ENCODE results near the gene SFMBT2. TPM values are rescaled to one million over a fixed set of nuclear protein-coding genes. Genes with fewer than 3 reads are reported as not detected.
"Not testable (repeated sequence)": the region's sequence is repeated elsewhere in the genome, so short reads cannot be mapped to it uniquely, and the experiment has no call there.

The SFMBT2 gene
- total RNA-seq, 1 experiment from 2014 or later = 0.02 TPM

DNA sequence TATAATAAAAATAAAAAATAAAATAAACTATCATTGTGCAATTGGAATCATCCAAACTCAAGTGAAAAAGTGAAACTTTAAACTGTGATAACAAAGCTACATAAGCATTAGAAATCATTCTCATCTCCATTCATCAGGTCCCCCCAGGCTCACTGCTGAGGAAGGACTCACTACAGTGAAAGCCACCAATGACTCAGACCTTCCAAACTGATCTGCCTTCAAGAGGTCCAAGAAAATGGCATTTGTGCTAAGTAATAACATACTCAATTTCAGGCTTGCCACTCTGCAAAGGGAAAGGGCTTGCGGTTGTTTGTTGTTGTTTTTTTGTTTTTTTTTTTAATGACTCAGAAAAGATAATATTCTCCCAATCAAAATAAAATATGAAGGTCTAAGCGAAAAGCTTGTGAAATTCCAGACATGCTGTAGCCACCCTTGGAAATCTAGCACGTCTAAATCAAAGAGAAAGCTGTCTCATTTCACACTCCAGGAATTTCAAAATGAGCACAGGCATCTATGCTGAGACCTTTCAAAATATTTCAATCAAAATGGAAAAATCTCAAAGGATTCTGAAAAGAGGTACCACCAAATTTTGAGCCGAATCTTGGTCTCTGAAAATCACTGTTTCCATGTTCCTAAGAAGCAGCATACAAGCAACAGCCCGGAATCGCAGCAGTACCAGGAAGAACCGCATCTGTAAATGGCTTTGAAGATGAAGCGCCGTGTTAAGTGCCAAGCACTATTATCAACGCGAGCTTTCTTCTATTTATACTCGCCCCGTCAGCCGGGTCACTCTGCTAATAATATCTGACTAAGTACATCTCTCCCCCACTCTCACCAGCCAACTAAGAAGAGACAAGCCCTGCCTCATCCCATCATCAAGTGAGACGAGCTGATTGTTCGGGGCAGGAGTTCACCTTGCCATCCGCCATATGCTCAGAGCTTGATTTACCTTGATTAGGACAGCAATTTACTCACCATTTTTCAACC, 13.5 kb downstream of the SFMBT2 start:
- POLR2A ChIA-PET = no interaction called here
- no peaks in the 10 kb centered on the region for H3K79me2 ChIP-seq (ENCODE audit: insufficient read depth, low read length)
- H3K36me3 ChIP-seq (ENCODE audit: control insufficient read depth in 1 of 2, insufficient read depth in 2 of 2, low read length in 2 of 2) = no peaks in the 10 kb centered on the region
- no peak overlapping the region for H2AFZ ChIP-seq (ENCODE audit: low read depth, low read length, poor library complexity, severe bottlenecking)
- no peaks in the 10 kb centered on the region for H4K20me1 ChIP-seq (ENCODE audit: insufficient read depth)
- H3K9me2 ChIP-seq (ENCODE audit: insufficient read depth) = no peaks in the 10 kb centered on the region
- intact Hi-C loops (cut with micrococcal nuclease) = no loop called here
- CTCF ChIA-PET = no interaction called here
- RAD21 ChIA-PET (ENCODE audit: low non-redundant PET in 1 of 2, low total read pairs in 2 of 2, uncharacterized antibody in 2 of 2, unreplicated experiment in 2 of 2) = no interaction called here
- no peak overlapping the region for H3K4me2 ChIP-seq (ENCODE audit: low read length)
- no peak overlapping the region for H3K27ac ChIP-seq (ENCODE audit: low read depth, low read length)
- no peaks in the 10 kb centered on the region for H3K4me1 ChIP-seq (ENCODE audit: control insufficient read depth in 1 of 2, insufficient read depth in 2 of 2, low read length in 2 of 2)
- H3K27me3 ChIP-seq (ENCODE audit: insufficient read depth, low read length) = peaks cover 3% of the 10 kb centered on the region; the same call in 1 of the 2 replicates
- DNase-seq (ENCODE audit: low read depth, low spot score) = no peak
- no peaks in the 10 kb centered on the region for H3K9me3 ChIP-seq (ENCODE audit: control insufficient read depth in 1 of 2, insufficient read depth in 1 of 2, low read depth in 1 of 2, low read length in 2 of 2)
- H3K4me3 ChIP-seq (replicated peaks in 1 of 2; ENCODE audit: low read depth in 1 of 2, low read length in 2 of 2) = no peak overlapping the region
- no TSS peak for BruUV-seq (replicated peaks)
- no peak overlapping the region for H3K9ac ChIP-seq (ENCODE audit: low read length)
- TF ChIP-seq YY1 (IDR thresholded peaks at IDR 0.05; ENCODE audit: extremely low read depth, insufficient replicate concordance, low read depth, low read length) = no peak
- no peak for ATAC-seq

DNA sequence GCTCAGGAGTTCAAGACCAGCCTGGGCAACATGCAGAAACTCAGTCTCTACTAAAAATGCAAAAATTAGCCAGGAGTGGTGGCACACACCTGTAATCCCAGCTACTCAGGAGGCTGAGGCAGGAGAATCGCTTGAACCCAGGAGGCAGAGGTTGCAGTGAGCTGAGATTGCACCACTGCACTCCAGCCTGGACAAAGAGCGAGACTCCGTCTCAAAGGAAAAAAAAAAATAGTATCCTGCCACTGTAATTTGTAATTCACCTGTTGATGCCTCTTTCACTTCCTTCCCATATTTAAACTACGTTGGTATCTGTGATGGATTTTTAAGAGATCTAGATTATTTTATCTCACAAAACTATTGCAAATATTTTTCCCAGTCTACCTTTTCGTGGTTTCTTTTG, 18.5 kb downstream of the SFMBT2 start:
- H3K4me1 ChIP-seq (ENCODE audit: control insufficient read depth in 1 of 2, insufficient read depth in 2 of 2, low read length in 2 of 2); CTCF ChIA-PET; ATAC-seq; BruUV-seq (replicated peaks); H2AFZ ChIP-seq (ENCODE audit: low read depth, low read length, poor library complexity, severe bottlenecking); H3K9me3 ChIP-seq (ENCODE audit: control insufficient read depth in 1 of 2, insufficient read depth in 1 of 2, low read depth in 1 of 2, low read length in 2 of 2); H4K20me1 ChIP-seq (ENCODE audit: insufficient read depth); H3K27me3 ChIP-seq (ENCODE audit: insufficient read depth, low read length); H3K27ac ChIP-seq (ENCODE audit: low read depth, low read length); RAD21 ChIA-PET (ENCODE audit: low non-redundant PET in 1 of 2, low total read pairs in 2 of 2, uncharacterized antibody in 2 of 2, unreplicated experiment in 2 of 2); H3K9ac ChIP-seq (ENCODE audit: low read length); H3K36me3 ChIP-seq (ENCODE audit: control insufficient read depth in 1 of 2, insufficient read depth in 2 of 2, low read length in 2 of 2); DNase-seq (ENCODE audit: low read depth, low spot score); H3K4me2 ChIP-seq (ENCODE audit: low read length); H3K9me2 ChIP-seq (ENCODE audit: insufficient read depth); H3K79me2 ChIP-seq (ENCODE audit: insufficient read depth, low read length); intact Hi-C loops (cut with micrococcal nuclease); POLR2A ChIA-PET; H3K4me3 ChIP-seq (replicated peaks in 1 of 2; ENCODE audit: low read depth in 1 of 2, low read length in 2 of 2): not testable (repeated sequence)

Measured in HCT116 (cell line).